IMR-90 (cell line): ENCODE measurements around the gene STX16. TPM values are rescaled to one million over a fixed set of nuclear protein-coding genes. Genes with fewer than 3 reads are reported as not detected.

Source experiments
- ATAC-seq: fragments of 200-7000 bp; cut with Tn5 transposase; 2 replicates; pipeline ENCODE4 v1.9.1; 2020; ENCODE audit warnings: low read depth, mild to moderate bottlenecking, moderate library complexity
- BruUV-seq: library from RNA; stranded (reverse); fragments of 400-500 nt; replicated peaks from 2 replicates; lab custom pipeline; 2021; lab: Mats Ljungman, UMichigan
- CTCF ChIA-PET: fragments of 300-600 bp; formaldehyde crosslinking; extraction: SDS; loops from one replicate; lab custom pipeline; 2021; ENCODE audit warnings: antibody characterized with exemption; lab: Yijun Ruan, JAX
- POLR2A ChIA-PET: fragments of 300-600 bp; sonication (Branson Sonifier 250); formaldehyde crosslinking; loops from one replicate; lab custom pipeline; 2022; ENCODE audit warnings: antibody characterized with exemption; ENCODE audit not compliant: unreplicated experiment; lab: Charles Lee
- DNase-seq: peaks from one replicate; pipeline ENCODE4 v3.0.0; 2013
- H2AFZ ChIP-seq: replicated peaks from 2 replicates; pipeline ENCODE3; 2013; ENCODE audit warnings: low read length, mild to moderate bottlenecking; ENCODE audit not compliant: poor library complexity
- H2AK5ac ChIP-seq: 2 replicates; pipeline ENCODE4 v1.6.1; 2013; ENCODE audit warnings: low read depth, low read length, inconsistent platforms
- H2AK9ac ChIP-seq: replicated peaks from 2 replicates; pipeline ENCODE3; 2013; ENCODE audit warnings: mild to moderate bottlenecking, low read depth, low read length, moderate library complexity; ENCODE audit not compliant: poor library complexity
- H2BK120ac ChIP-seq: 2 replicates; pipeline ENCODE4 v1.6.1; 2013; ENCODE audit warnings: low read depth, low read length, inconsistent platforms
- H2BK15ac ChIP-seq: 3 replicates; pipeline ENCODE4 v1.6.1; 2013; ENCODE audit warnings: low read depth, low read length, inconsistent platforms
- H2BK20ac ChIP-seq: 2 replicates; pipeline ENCODE4 v1.6.1; 2013; ENCODE audit warnings: low read depth, mild to moderate bottlenecking, inconsistent platforms, low read length, moderate library complexity
- H2BK5ac ChIP-seq: 2 replicates; pipeline ENCODE4 v1.6.1; 2013; ENCODE audit warnings: mild to moderate bottlenecking, low read depth, low read length, inconsistent platforms; ENCODE audit not compliant: poor library complexity, severe bottlenecking
- H3K14ac ChIP-seq: replicated peaks from 2 replicates; pipeline ENCODE4 v1.6.1; 2013; ENCODE audit warnings: low read depth, low read length, inconsistent platforms
- H3K18ac ChIP-seq: 2 replicates; pipeline ENCODE4 v1.6.1; 2013; ENCODE audit warnings: low read depth, low read length, control low read depth
- H3K23ac ChIP-seq: 2 replicates; pipeline ENCODE4 v1.6.1; 2013; ENCODE audit warnings: low read depth, low read length, inconsistent platforms
- H3K27ac ChIP-seq: 2 replicates; pipeline ENCODE4 v1.5.1; 2013; ENCODE audit warnings: mild to moderate bottlenecking, control low read depth, low read length; ENCODE audit not compliant: insufficient read depth
- H3K27me3 ChIP-seq: 2 replicates; pipeline ENCODE4 v1.6.1; 2013; ENCODE audit warnings: low read length; ENCODE audit not compliant: control insufficient read depth, insufficient read depth
- H3K36me3 ChIP-seq: 2 replicates; pipeline ENCODE4 v1.6.1; 2013; ENCODE audit warnings: low read length, mixed read lengths; ENCODE audit not compliant: control insufficient read depth, insufficient read depth
- H3K4ac ChIP-seq: 2 replicates; pipeline ENCODE4 v1.6.1; 2013; ENCODE audit warnings: low read depth, low read length, inconsistent platforms
- H3K4me1 ChIP-seq: 2 replicates; pipeline ENCODE4 v1.6.1; 2013; ENCODE audit warnings: low read length, mixed read lengths; ENCODE audit not compliant: control insufficient read depth, insufficient read depth
- H3K4me2 ChIP-seq: 2 replicates; pipeline ENCODE4 v1.6.1; 2013; ENCODE audit warnings: low read depth, mild to moderate bottlenecking, control low read depth, low read length, moderate library complexity
- H3K4me3 ChIP-seq: 2 replicates; pipeline ENCODE4 v1.5.1; 2013; ENCODE audit warnings: low read depth, mild to moderate bottlenecking, control low read depth, low read length, moderate library complexity; ENCODE audit not compliant: insufficient read depth
- H3K56ac ChIP-seq: 2 replicates; pipeline ENCODE4 v1.6.1; 2013; ENCODE audit warnings: low read length, inconsistent platforms; ENCODE audit not compliant: insufficient read depth; ENCODE audit errors: extremely low read depth
- H3K79me1 ChIP-seq, 2 experiments: 2 replicates each; pipeline ENCODE4 v1.6.1; 2013; ENCODE audit warnings: low read length in 2 of 2, inconsistent platforms in 1 of 2, low read depth in 1 of 2
- H3K9ac ChIP-seq: 2 replicates; pipeline ENCODE4 v1.6.1; 2013; ENCODE audit warnings: low read depth, low read length, control low read depth
- H3K9me1 ChIP-seq: 2 replicates; pipeline ENCODE4 v1.6.1; 2013; ENCODE audit warnings: low read length, inconsistent platforms; ENCODE audit not compliant: insufficient read depth
- H3K9me3 ChIP-seq: 2 replicates; pipeline ENCODE4 v1.6.1; 2013; ENCODE audit warnings: low read length; ENCODE audit not compliant: control insufficient read depth, insufficient read depth
- H4K20me1 ChIP-seq: 2 replicates; pipeline ENCODE4 v1.6.1; 2013; ENCODE audit warnings: low read length, inconsistent platforms; ENCODE audit not compliant: insufficient read depth
- H4K5ac ChIP-seq: 2 replicates; pipeline ENCODE4 v1.6.1; 2013; ENCODE audit warnings: mild to moderate bottlenecking, low read depth, low read length, control low read depth
- H4K8ac ChIP-seq, 2 experiments: 2 replicates each; pipeline ENCODE4 v1.6.1; 2013; ENCODE audit warnings: low read depth in 2 of 2, low read length in 2 of 2, control low read depth in 1 of 2, inconsistent platforms in 1 of 2
- H4K91ac ChIP-seq: 2 replicates; pipeline ENCODE4 v1.6.1; 2013; ENCODE audit warnings: low read depth, low read length, inconsistent platforms; ENCODE audit not compliant: insufficient read depth
- BHLHE40 ChIP-seq: fragments of 150-350 bp; IDR thresholded peaks from 2 replicates; pipeline ENCODE4 v1.6.1; 2016; ENCODE audit warnings: mild to moderate bottlenecking, low read depth, low read length
- CHD1 ChIP-seq: IDR thresholded peaks from 2 replicates; pipeline ENCODE4 v1.6.1; 2012; ENCODE audit warnings: low read depth, low read length, improper control_type of control experiment
- CTCF ChIP-seq: conservative IDR thresholded peaks from 2 replicates; pipeline ENCODE4 v1.5.1; 2012; ENCODE audit warnings: mild to moderate bottlenecking, low read depth, low read length, improper control_type of control experiment
- NFE2L2 ChIP-seq: fragments of 150-350 bp; IDR thresholded peaks from 2 replicates; pipeline ENCODE4 v1.6.1; 2016; ENCODE audit warnings: low read depth, mild to moderate bottlenecking, low read length
- POLR2A ChIP-seq: IDR thresholded peaks from 2 replicates; pipeline ENCODE4 v1.6.1; 2012; ENCODE audit warnings: mild to moderate bottlenecking, low read depth, low read length
- RAD21 ChIP-seq: IDR thresholded peaks from 2 replicates; pipeline ENCODE4 v1.6.1; 2012; ENCODE audit warnings: low read length, improper control_type of control experiment
- RCOR1 ChIP-seq: IDR thresholded peaks from 2 replicates; pipeline ENCODE4 v1.6.1; 2012; ENCODE audit warnings: mild to moderate bottlenecking, low read length, improper control_type of control experiment; ENCODE audit not compliant: insufficient replicate concordance
- SMC3 ChIP-seq: fragments of 150-350 bp; IDR thresholded peaks from 2 replicates; pipeline ENCODE4 v1.6.1; 2016; ENCODE audit warnings: low read depth, mild to moderate bottlenecking, antibody characterized with exemption, low read length, moderate library complexity
- WGBS, 2 experiments: methylation state at CpG; one replicate each; pipeline versions ENCODE4 v1.1.5 to v1.1.7; 2013; ENCODE audit warnings: missing lambda C conversion rate in 2 of 2; ENCODE audit not compliant: insufficient read length in 1 of 2; ENCODE audit errors: extremely low coverage in 2 of 2; 5-methylcytosine and 5-hydroxymethylcytosine counted together
- dilution Hi-C: fragments of 300-500 bp; cut with HindIII; formaldehyde crosslinking; loops from one replicate; pipeline ENCODE4 v1.14.3; 2018; ENCODE audit warnings: low sequenced_read_pairs; ENCODE audit not compliant: unreplicated experiment
- in situ Hi-C: fragments of 300-500 bp; cut with MboI; formaldehyde crosslinking; loops from 3 replicates; pipeline ENCODE4 v1.14.3; 2019; ENCODE audit warnings: low sequenced_read_pairs, inconsistent platforms, mixed read lengths
- intact Hi-C: fragments of 100-400 bp; cut with micrococcal nuclease; formaldehyde crosslinking; loops from 2 replicates; pipeline ENCODE4 v1.10.0; 2022
- polyA plus RNA-seq, 3 experiments: library from polyadenylated mRNA; depleted of rRNA; stranded (reverse); fragments of >200 nt; gene quantifications; 2 replicates each; pipeline ENCODE4 v1.2.3, GENCODE V29; 2012; ENCODE audit warnings: low replicate concordance in 1 of 3
- total RNA-seq: library from RNA; depleted of rRNA; stranded (reverse); fragments of >200 nt; gene quantifications from 2 replicates; pipeline ENCODE4 v1.2.3, GENCODE V29; 2012
- TF ChIP-seq, protein P1 (sequence below): fragments of 150-350 bp; IDR thresholded peaks from 2 replicates; pipeline ENCODE4 v1.6.1; 2016; ENCODE audit warnings: low read depth, mild to moderate bottlenecking, low read length, moderate library complexity, borderline replicate concordance

Gene STX16
- total and polyA plus RNA-seq, 2 of the 4 experiments (the other 2 are of a cell fraction): 26.9 to 58.2 TPM

- in situ Hi-C loops (loop anchor here (10.0 kb wide), 1 partner anchor 421 kb away; no protein-coding TSS in a partner anchor), dilution Hi-C loops (loop anchor here (25.0 kb wide), 1 partner anchor 418 kb away; the partner anchor contains the start of gene ANKRD60), intact Hi-C loops (loop anchor here (10.0 kb wide), 1 partner anchor 341 kb away; no protein-coding TSS in a partner anchor)
- Histone ChIP-seq H4K8ac (no peak overlapping the region), H3K36me3 (no peaks in the 10 kb centered on the region), H2BK120ac (no peak overlapping the region), H3K4me1 (peaks cover 4% of the 10 kb centered on the region), H2AK9ac (no peak overlapping the region), H3K9me1 (no peaks in the 10 kb centered on the region), H2BK20ac (no peak overlapping the region), H3K4ac (no peak overlapping the region), H4K20me1 (peaks cover 20% of the 10 kb centered on the region; the same call in 1 of the 2 replicates), H3K14ac (no peak overlapping the region), H3K27me3 (no peaks in the 10 kb centered on the region), H3K23ac (peak overlapping the region; percentile 73), H3K79me1 (peaks cover 20 to 56% of the 10 kb centered on the region in 2 experiments), H4K5ac (no peak overlapping the region; the same call in 1 of the 2 replicates), H2AK5ac (no peak overlapping the region), H4K91ac (no peak overlapping the region), H2BK15ac (no peak overlapping the region), H3K4me3 (no peak overlapping the region), H3K4me2 (peak overlapping the region; percentile 22), H3K9ac (no peak overlapping the region), H3K56ac (no peak overlapping the region), H3K9me3 (no peaks in the 10 kb centered on the region), H2AFZ (no peak overlapping the region), H2BK5ac (no peak overlapping the region), H3K18ac (no peak overlapping the region), H3K27ac (no peak overlapping the region)
- ATAC-seq (no peak), DNase-seq (no peak)
- WGBS, 2 experiments: 40% methylated on average over 2 of the region's 6 CpGs; no CpG with 5 or more reads in 1 of the 2 experiments
- TF ChIP-seq NFE2L2 (no peak), RAD21 (no peak), CTCF (no peak), CHD1 (no peak), POLR2A (no peak), BHLHE40 (no peak), RCOR1 (no peak), SMC3 (no peak)
- TF ChIP-seq, protein P1, sequence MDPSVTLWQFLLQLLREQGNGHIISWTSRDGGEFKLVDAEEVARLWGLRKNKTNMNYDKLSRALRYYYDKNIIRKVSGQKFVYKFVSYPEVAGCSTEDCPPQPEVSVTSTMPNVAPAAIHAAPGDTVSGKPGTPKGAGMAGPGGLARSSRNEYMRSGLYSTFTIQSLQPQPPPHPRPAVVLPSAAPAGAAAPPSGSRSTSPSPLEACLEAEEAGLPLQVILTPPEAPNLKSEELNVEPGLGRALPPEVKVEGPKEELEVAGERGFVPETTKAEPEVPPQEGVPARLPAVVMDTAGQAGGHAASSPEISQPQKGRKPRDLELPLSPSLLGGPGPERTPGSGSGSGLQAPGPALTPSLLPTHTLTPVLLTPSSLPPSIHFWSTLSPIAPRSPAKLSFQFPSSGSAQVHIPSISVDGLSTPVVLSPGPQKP: no peak
- no TSS peak for BruUV-seq
- ChIA-PET POLR2A (interaction anchor here (0.7 kb wide), 1 partner anchor 8 kb away, joined by 3 read pairs; no protein-coding TSS in a partner anchor), CTCF (interaction anchor here (0.7 to 1.3 kb wide), 3 partner anchors 9 to 17 kb away, joined by 3 to 4 read pairs (median 3); no protein-coding TSS in a partner anchor)
Observed at GRCh38 chr20:58655328-58656107, 4.4 kb downstream of the STX16 start.
